OCI-LY7 (cell line): ENCODE measurements around the gene LILRB2. TPM values are rescaled to one million over a fixed set of nuclear protein-coding genes. Genes with fewer than 3 reads are reported as not detected.

ENCODE experiments used
- BruUV-seq: library from RNA; stranded (reverse); fragments of 400-500 nt; replicated peaks from 2 replicates; lab custom pipeline; 2021; lab: Mats Ljungman, UMichigan
- CTCF ChIA-PET: fragments of 300-600 bp; sonication (Branson Sonifier 250); formaldehyde crosslinking; loops from one replicate; lab custom pipeline; 2022; ENCODE audit warnings: antibody characterized with exemption; ENCODE audit not compliant: unreplicated experiment; lab: Charles Lee
- POLR2A ChIA-PET: fragments of 300-600 bp; sonication (Branson Sonifier 250); formaldehyde crosslinking; loops from one replicate; lab custom pipeline; 2022; ENCODE audit warnings: antibody characterized with exemption; lab: Charles Lee
- DNase-seq: peaks from one replicate; pipeline ENCODE4 v3.0.0-alpha.2; 2015; ENCODE audit warnings: low spot score
- H2AFZ ChIP-seq: fragments of 200-600 bp; sonication (generic), shearing (Covaris generic); 2 replicates; pipeline ENCODE4 v1.6.1; 2014; ENCODE audit warnings: mild to moderate bottlenecking, antibody characterized with exemption, low read length, moderate library complexity
- H3K27ac ChIP-seq: fragments of 200-600 bp; sonication (generic); 2 replicates; pipeline ENCODE4 v1.5.1; 2014; ENCODE audit warnings: mixed run types, low read depth, mild to moderate bottlenecking, moderate library complexity, low read length, inconsistent platforms; ENCODE audit not compliant: poor library complexity, severe bottlenecking
- H3K36me3 ChIP-seq: fragments of 200-600 bp; sonication (generic); 2 replicates; pipeline ENCODE4 v1.6.1; 2014; ENCODE audit warnings: mild to moderate bottlenecking, antibody characterized with exemption, low read length, moderate library complexity, mixed read lengths; ENCODE audit not compliant: insufficient read depth
- H3K4me1 ChIP-seq: fragments of 200-600 bp; sonication (generic); 2 replicates; pipeline ENCODE4 v1.5.1; 2014; ENCODE audit warnings: mild to moderate bottlenecking, low read length; ENCODE audit not compliant: insufficient read depth, poor library complexity, severe bottlenecking
- H3K4me2 ChIP-seq: fragments of 200-600 bp; sonication (generic); 2 replicates; pipeline ENCODE4 v1.6.1; 2014; ENCODE audit warnings: mild to moderate bottlenecking, low read length
- H3K4me3 ChIP-seq: fragments of 200-600 bp; sonication (generic); 2 replicates; pipeline ENCODE4 v1.5.1; 2014; ENCODE audit warnings: mild to moderate bottlenecking, low read depth, low read length; ENCODE audit not compliant: poor library complexity, severe bottlenecking
- H3K79me2 ChIP-seq: fragments of 200-600 bp; sonication (generic); 2 replicates; pipeline ENCODE4 v1.6.1; 2016; ENCODE audit warnings: low read depth, mild to moderate bottlenecking, low read length, moderate library complexity, mixed read lengths; ENCODE audit not compliant: insufficient read depth
- H3K9me2 ChIP-seq: fragments of 200-600 bp; sonication (generic); 2 replicates; pipeline ENCODE4 v1.6.1; 2016; ENCODE audit warnings: mild to moderate bottlenecking, low read length, mixed read lengths; ENCODE audit not compliant: insufficient read depth
- H3K9me3 ChIP-seq: fragments of 200-600 bp; sonication (generic); 2 replicates; pipeline ENCODE4 v1.6.1; 2014; ENCODE audit warnings: mild to moderate bottlenecking, mixed run types, low read length, mixed read lengths
- H4K20me1 ChIP-seq: fragments of 200-600 bp; sonication (generic); 2 replicates; pipeline ENCODE4 v1.6.1; 2014; ENCODE audit warnings: mild to moderate bottlenecking, antibody characterized with exemption, low read length, moderate library complexity, mixed read lengths; ENCODE audit not compliant: insufficient read depth
- EZH2phosphoT487 ChIP-seq: fragments of 200-600 bp; sonication (generic); IDR thresholded peaks from 2 replicates; pipeline ENCODE4 v1.6.1; 2018; ENCODE audit warnings: low read depth, borderline replicate concordance, mild to moderate bottlenecking, mixed run types, antibody characterized with exemption, low read length, moderate library complexity, mixed read lengths
- intact Hi-C: fragments of 100-400 bp; cut with micrococcal nuclease; formaldehyde crosslinking; loops from one replicate; pipeline ENCODE4 v1.10.0; 2022; ENCODE audit not compliant: unreplicated experiment
- total RNA-seq, 2 experiments: library from RNA; depleted of rRNA in 1 of 2; stranded (reverse); fragments of >200 nt in 1 of 2; shearing (Covaris generic) in 1 of 2; gene quantifications; 2 replicates each; pipeline ENCODE4 v1.2.3, GENCODE V29; 2014 to 2022
- TF ChIP-seq, protein P1 (sequence below): fragments of 200-600 bp; sonication (generic); conservative IDR thresholded peaks from 2 replicates; pipeline ENCODE4 v1.5.1; 2014; ENCODE audit warnings: mild to moderate bottlenecking, antibody characterized with exemption, low read length, moderate library complexity, mixed read lengths

LILRB2 gene
- total RNA-seq, 2 experiments from 2014 or later, result not detected

DNA sequence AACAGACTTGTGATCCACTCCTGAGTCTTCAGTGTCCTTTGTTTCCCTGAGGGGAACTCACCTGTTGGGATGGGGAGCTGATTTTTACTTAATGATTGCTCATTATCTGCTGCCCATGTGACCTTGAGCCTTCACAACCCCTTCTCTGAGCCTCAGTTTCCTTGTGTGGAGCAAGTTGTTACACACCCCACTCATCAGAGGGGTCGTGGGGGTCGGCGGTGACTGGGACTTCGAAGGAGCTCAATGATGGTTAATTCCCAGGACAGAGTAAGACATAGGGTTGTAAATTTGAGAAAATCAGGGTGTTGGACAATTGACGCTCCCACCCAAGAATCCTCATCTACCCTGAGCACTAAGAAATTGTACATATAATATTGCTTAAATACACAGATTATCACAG, 18.6 kb upstream of the LILRB2 start:
- Histone ChIP-seq H2AFZ (no peak overlapping the region), H3K27ac (no peak overlapping the region), H3K9me2 (no peaks in the 10 kb centered on the region), H3K9me3 (no peaks in the 10 kb centered on the region), H3K4me1 (no peaks in the 10 kb centered on the region), H3K4me2 (no peak overlapping the region), H3K4me3 (no peak overlapping the region), H4K20me1 (no peaks in the 10 kb centered on the region), H3K36me3 (no peaks in the 10 kb centered on the region), H3K79me2 (no peaks in the 10 kb centered on the region)
- CTCF ChIA-PET, result no interaction called here
- intact Hi-C loops, result loop anchor here (10.0 kb wide), 1 partner anchor 335 kb away; the partner anchor contains the start of gene LILRB1
- TF ChIP-seq, protein P1, sequence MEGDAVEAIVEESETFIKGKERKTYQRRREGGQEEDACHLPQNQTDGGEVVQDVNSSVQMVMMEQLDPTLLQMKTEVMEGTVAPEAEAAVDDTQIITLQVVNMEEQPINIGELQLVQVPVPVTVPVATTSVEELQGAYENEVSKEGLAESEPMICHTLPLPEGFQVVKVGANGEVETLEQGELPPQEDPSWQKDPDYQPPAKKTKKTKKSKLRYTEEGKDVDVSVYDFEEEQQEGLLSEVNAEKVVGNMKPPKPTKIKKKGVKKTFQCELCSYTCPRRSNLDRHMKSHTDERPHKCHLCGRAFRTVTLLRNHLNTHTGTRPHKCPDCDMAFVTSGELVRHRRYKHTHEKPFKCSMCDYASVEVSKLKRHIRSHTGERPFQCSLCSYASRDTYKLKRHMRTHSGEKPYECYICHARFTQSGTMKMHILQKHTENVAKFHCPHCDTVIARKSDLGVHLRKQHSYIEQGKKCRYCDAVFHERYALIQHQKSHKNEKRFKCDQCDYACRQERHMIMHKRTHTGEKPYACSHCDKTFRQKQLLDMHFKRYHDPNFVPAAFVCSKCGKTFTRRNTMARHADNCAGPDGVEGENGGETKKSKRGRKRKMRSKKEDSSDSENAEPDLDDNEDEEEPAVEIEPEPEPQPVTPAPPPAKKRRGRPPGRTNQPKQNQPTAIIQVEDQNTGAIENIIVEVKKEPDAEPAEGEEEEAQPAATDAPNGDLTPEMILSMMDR, result no peak
- TF ChIP-seq EZH2phosphoT487, result no peak
- POLR2A ChIA-PET, result no interaction called here
- DNase-seq, result no peak
- BruUV-seq, result no TSS peak

DNA sequence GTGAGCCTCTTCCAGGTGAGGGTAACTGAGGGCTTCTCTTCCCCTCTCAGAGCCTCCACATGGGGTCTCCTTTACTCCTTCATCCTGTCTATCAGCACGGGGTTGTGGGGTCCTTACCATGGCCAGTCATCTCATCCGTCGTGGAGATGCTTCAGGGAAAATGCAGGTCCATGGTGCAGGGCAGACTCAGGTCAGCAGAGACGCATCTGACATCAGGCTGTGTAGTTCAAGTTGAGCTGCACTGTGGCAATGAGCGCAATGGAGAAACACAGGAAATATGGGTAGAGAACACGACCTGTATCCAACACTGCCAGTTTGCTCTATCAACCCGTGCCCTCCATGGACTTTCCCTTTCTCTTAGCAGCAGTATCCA, 18.2 kb upstream of the LILRB2 start:
- BruUV-seq, result no TSS peak
- no peaks in the 10 kb centered on the region for H3K9me3 ChIP-seq
- CTCF ChIA-PET, result no interaction called here
- H4K20me1 ChIP-seq, result no peaks in the 10 kb centered on the region
- H3K79me2 ChIP-seq, result no peaks in the 10 kb centered on the region
- no peaks in the 10 kb centered on the region for H3K9me2 ChIP-seq
- no peaks in the 10 kb centered on the region for H3K36me3 ChIP-seq
- no peaks in the 10 kb centered on the region for H3K4me1 ChIP-seq
- TF ChIP-seq, protein P1, result no peak
- TF ChIP-seq EZH2phosphoT487, result no peak
- no peak overlapping the region for H3K4me2 ChIP-seq
- no peak for DNase-seq
- no peak overlapping the region for H2AFZ ChIP-seq
- POLR2A ChIA-PET, result no interaction called here
- H3K27ac ChIP-seq, result no peak overlapping the region
- H3K4me3 ChIP-seq, result no peak overlapping the region
- intact Hi-C loops, result loop anchor here (10.0 kb wide), 1 partner anchor 336 kb away; the partner anchor contains the start of gene LILRB1

DNA sequence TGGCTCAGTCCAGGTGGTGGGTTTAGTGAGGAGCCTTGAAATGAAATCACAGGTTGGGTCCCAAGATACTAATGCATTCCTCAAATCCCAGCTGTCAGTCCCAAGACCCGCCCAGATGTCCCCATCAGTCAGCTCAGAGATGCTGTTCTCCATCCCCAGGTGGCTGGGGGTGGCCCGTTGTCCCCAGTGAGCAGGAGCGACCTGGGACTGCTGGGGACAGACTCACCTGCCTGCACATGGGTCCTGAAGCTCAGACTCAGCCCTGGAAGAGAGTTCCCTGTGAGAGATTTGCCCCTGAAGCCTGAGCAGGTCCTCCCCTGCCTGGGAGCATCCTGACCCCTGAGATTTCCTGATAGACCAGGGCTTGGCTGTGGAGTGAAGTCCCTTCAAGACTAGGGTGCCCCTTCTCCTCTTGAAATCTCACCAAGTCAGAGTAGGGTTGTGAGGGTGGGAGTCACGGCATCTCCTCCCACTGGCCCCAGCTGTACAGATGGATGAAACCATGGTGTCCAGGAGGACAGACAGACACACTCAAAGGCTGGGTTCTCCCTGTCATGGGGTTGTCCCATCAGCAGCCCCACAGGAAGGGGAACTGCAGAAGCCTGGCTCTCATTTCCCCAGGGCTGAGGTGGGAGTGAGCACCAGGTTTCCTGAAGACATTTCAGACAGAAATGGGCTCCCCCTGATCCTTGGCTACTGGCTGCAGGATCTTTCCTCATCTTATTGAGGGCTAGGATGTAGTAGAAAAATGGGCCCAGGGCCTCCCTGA, 17.6 kb upstream of the LILRB2 start:
- ChIA-PET POLR2A (no interaction called here), CTCF (no interaction called here)
- intact Hi-C loops, result loop anchor here (10.0 kb wide), 1 partner anchor 336 kb away; the partner anchor contains the start of gene LILRB1
- Histone ChIP-seq H3K4me2 (no peak overlapping the region), H3K79me2 (no peaks in the 10 kb centered on the region), H4K20me1 (no peaks in the 10 kb centered on the region), H3K9me3 (no peaks in the 10 kb centered on the region), H3K4me3 (no peak overlapping the region), H3K36me3 (no peaks in the 10 kb centered on the region), H2AFZ (no peak overlapping the region), H3K4me1 (no peaks in the 10 kb centered on the region), H3K27ac (no peak overlapping the region), H3K9me2 (no peaks in the 10 kb centered on the region)
- BruUV-seq, result no TSS peak
- DNase-seq, result no peak
- TF ChIP-seq, protein P1, result no peak
- no peak for TF ChIP-seq EZH2phosphoT487
